Measurements from ENCODE around the gene CAMTA1.

The CAMTA1 gene

GRCh38 chr1:6961905-6962477 lies 176.7 kb downstream of the CAMTA1 start:
- Mint-ChIP-seq H3K27me3 (peaks cover 21% of the 10 kb centered on the region), H3K4me1 (peaks cover 18% of the 10 kb centered on the region), H3K4me3 (no peak overlapping the region), H3K9me3 (no peaks in the 10 kb centered on the region), H3K36me3 (no peaks in the 10 kb centered on the region), H3K27ac (no peak overlapping the region)

- Mint-ChIP-seq H3K27ac (no peak overlapping the region), H3K4me1 (peaks cover 19% of the 10 kb centered on the region), H3K36me3 (no peaks in the 10 kb centered on the region), H3K4me3 (no peak overlapping the region), H3K27me3 (peaks cover 22% of the 10 kb centered on the region), H3K9me3 (no peaks in the 10 kb centered on the region)
Observed at GRCh38 chr1:6962478-6962995, 177.3 kb downstream of the CAMTA1 start.

GRCh38 chr1:6962996-6963911 lies 178.0 kb downstream of the CAMTA1 start:
- Mint-ChIP-seq H3K4me3 (peak overlapping the region; percentile 62), H3K9me3 (no peaks in the 10 kb centered on the region), H3K27ac (no peak overlapping the region), H3K36me3 (no peaks in the 10 kb centered on the region), H3K4me1 (peaks cover 27% of the 10 kb centered on the region), H3K27me3 (peaks cover 28% of the 10 kb centered on the region)

GRCh38 chr1:6963912-6964307 lies 178.7 kb downstream of the CAMTA1 start:
- Mint-ChIP-seq H3K9me3 (no peaks in the 10 kb centered on the region), H3K4me1 (peaks cover 33% of the 10 kb centered on the region), H3K36me3 (no peaks in the 10 kb centered on the region), H3K27me3 (peaks cover 33% of the 10 kb centered on the region), H3K27ac (peak overlapping the region; percentile 23), H3K4me3 (peak overlapping the region; percentile 61)

GRCh38 chr1:6965083-6965934 lies 180.1 kb downstream of the CAMTA1 start:
- H3K27ac Mint-ChIP-seq, result no peak overlapping the region
- H3K36me3 Mint-ChIP-seq, result no peaks in the 10 kb centered on the region
- peaks cover 33% of the 10 kb centered on the region for H3K27me3 Mint-ChIP-seq
- H3K4me3 Mint-ChIP-seq, result no peak overlapping the region
- peaks cover 39% of the 10 kb centered on the region for H3K4me1 Mint-ChIP-seq
- H3K9me3 Mint-ChIP-seq, result no peaks in the 10 kb centered on the region

GRCh38 chr1:6965935-6966241 lies 180.6 kb downstream of the CAMTA1 start:
- H3K27ac Mint-ChIP-seq, result no peak overlapping the region
- peaks cover 28% of the 10 kb centered on the region for H3K27me3 Mint-ChIP-seq
- peaks cover 39% of the 10 kb centered on the region for H3K4me1 Mint-ChIP-seq
- no peak overlapping the region for H3K4me3 Mint-ChIP-seq
- no peaks in the 10 kb centered on the region for H3K36me3 Mint-ChIP-seq
- no peaks in the 10 kb centered on the region for H3K9me3 Mint-ChIP-seq

- no peak overlapping the region for H3K4me3 Mint-ChIP-seq
- H3K9me3 Mint-ChIP-seq, result no peaks in the 10 kb centered on the region
- peaks cover 26% of the 10 kb centered on the region for H3K27me3 Mint-ChIP-seq
- peaks cover 39% of the 10 kb centered on the region for H3K4me1 Mint-ChIP-seq
- H3K36me3 Mint-ChIP-seq, result no peaks in the 10 kb centered on the region
- no peak overlapping the region for H3K27ac Mint-ChIP-seq
Observed at GRCh38 chr1:6966326-6966725, 181.1 kb downstream of the CAMTA1 start.

GRCh38 chr1:6967431-6968111 lies 182.3 kb downstream of the CAMTA1 start:
- peaks cover 36% of the 10 kb centered on the region for H3K4me1 Mint-ChIP-seq
- no peaks in the 10 kb centered on the region for H3K9me3 Mint-ChIP-seq
- H3K4me3 Mint-ChIP-seq, result no peak overlapping the region
- peaks cover 26% of the 10 kb centered on the region for H3K27me3 Mint-ChIP-seq
- no peak overlapping the region for H3K27ac Mint-ChIP-seq
- no peaks in the 10 kb centered on the region for H3K36me3 Mint-ChIP-seq

GRCh38 chr1:6969106-6969505 lies 183.9 kb downstream of the CAMTA1 start:
- H3K4me1 Mint-ChIP-seq, result peaks cover 24% of the 10 kb centered on the region
- H3K27me3 Mint-ChIP-seq, result peaks cover 25% of the 10 kb centered on the region
- H3K4me3 Mint-ChIP-seq, result peak overlapping the region; percentile 12
- H3K36me3 Mint-ChIP-seq, result no peaks in the 10 kb centered on the region
- H3K27ac Mint-ChIP-seq, result no peak overlapping the region
- H3K9me3 Mint-ChIP-seq, result no peaks in the 10 kb centered on the region

GRCh38 chr1:6969762-6970161 lies 184.5 kb downstream of the CAMTA1 start:
- Mint-ChIP-seq H3K27ac (no peak overlapping the region), H3K27me3 (peaks cover 20% of the 10 kb centered on the region)

GRCh38 chr1:6970221-6970620 lies 185.0 kb downstream of the CAMTA1 start:
- Mint-ChIP-seq H3K9me3 (no peaks in the 10 kb centered on the region), H3K36me3 (no peaks in the 10 kb centered on the region), H3K27ac (no peak overlapping the region), H3K27me3 (peaks cover 17% of the 10 kb centered on the region), H3K4me3 (no peak overlapping the region), H3K4me1 (peaks cover 21% of the 10 kb centered on the region)

More at GRCh38 chr1:6969762-6970161, 184.5 kb downstream of the CAMTA1 start:
- H3K4me1 Mint-ChIP-seq, result peaks cover 21% of the 10 kb centered on the region
- H3K4me3 Mint-ChIP-seq, result no peak overlapping the region
- no peaks in the 10 kb centered on the region for H3K9me3 Mint-ChIP-seq
- no peaks in the 10 kb centered on the region for H3K36me3 Mint-ChIP-seq

GRCh38 chr1:6971048-6971447 lies 185.8 kb downstream of the CAMTA1 start:
- H3K4me1 Mint-ChIP-seq, result peaks cover 21% of the 10 kb centered on the region
- peaks cover 16% of the 10 kb centered on the region for H3K27me3 Mint-ChIP-seq
- no peak overlapping the region for H3K27ac Mint-ChIP-seq
- no peaks in the 10 kb centered on the region for H3K9me3 Mint-ChIP-seq
- H3K36me3 Mint-ChIP-seq, result no peaks in the 10 kb centered on the region
- no peak overlapping the region for H3K4me3 Mint-ChIP-seq

GRCh38 chr1:6971699-6972098 lies 186.4 kb downstream of the CAMTA1 start:
- H3K36me3 Mint-ChIP-seq, result no peaks in the 10 kb centered on the region
- peaks cover 13% of the 10 kb centered on the region for H3K27me3 Mint-ChIP-seq
- H3K9me3 Mint-ChIP-seq, result no peaks in the 10 kb centered on the region
- H3K4me1 Mint-ChIP-seq, result peaks cover 21% of the 10 kb centered on the region
- H3K4me3 Mint-ChIP-seq, result no peak overlapping the region
- H3K27ac Mint-ChIP-seq, result no peak overlapping the region

GRCh38 chr1:6972399-6972798 lies 187.1 kb downstream of the CAMTA1 start:
- Mint-ChIP-seq H3K27ac (no peak overlapping the region), H3K9me3 (no peaks in the 10 kb centered on the region), H3K4me1 (peaks cover 21% of the 10 kb centered on the region), H3K4me3 (no peak overlapping the region), H3K27me3 (peaks cover 13% of the 10 kb centered on the region), H3K36me3 (no peaks in the 10 kb centered on the region)
